HEK293 (cell line): ENCODE measurements around the gene ANO6.

ENCODE experiments used
- CTCF ChIA-PET: fragments of 350-600 bp; formaldehyde crosslinking; extraction: SDS; loops from one replicate; lab custom pipeline; 2021; ENCODE audit warnings: antibody characterized with exemption; lab: Yijun Ruan, JAX
- POLR2A ChIA-PET: fragments of 300-600 bp; formaldehyde crosslinking; extraction: SDS; loops from one replicate; lab custom pipeline; 2020; ENCODE audit warnings: antibody characterized with exemption, inconsistent platforms; lab: Yijun Ruan, JAX
- H3K27ac ChIP-seq: fragments of 200-500 bp; sonication (Bioruptor generic); 2 replicates; pipeline ENCODE4 v1.5.1; 2014; ENCODE audit warnings: low read depth, low read length, control low read depth, inconsistent platforms; ENCODE audit errors: extremely low read depth
- H3K36me3 ChIP-seq, 2 experiments: fragments of 200-500 bp in 1 of 2; sonication (Bioruptor generic) in 1 of 2; 1 replicate in 1 of 2; 2 replicates in 1 of 2; pipeline ENCODE4 v1.5.1; 2014 to 2017; ENCODE audit warnings: inconsistent platforms in 2 of 2, low read length in 2 of 2; ENCODE audit not compliant: control insufficient read depth in 2 of 2, insufficient read depth in 1 of 2
- H3K4me1 ChIP-seq: fragments of 200-500 bp; sonication (Bioruptor generic); 2 replicates; pipeline ENCODE4 v1.5.1; 2014; ENCODE audit warnings: mild to moderate bottlenecking, low read length, inconsistent platforms; ENCODE audit not compliant: control insufficient read depth, insufficient read depth
- H3K4me3 ChIP-seq: 2 replicates; pipeline ENCODE4 v1.5.1; 2011; ENCODE audit warnings: low read depth, mild to moderate bottlenecking, control low read depth, low read length, moderate library complexity
- H3K9me3 ChIP-seq: fragments of 200-500 bp; sonication (Bioruptor generic); 2 replicates; pipeline ENCODE4 v1.5.1; 2014; ENCODE audit warnings: low read depth, low read length, inconsistent platforms; ENCODE audit not compliant: control insufficient read depth, insufficient read depth
- EGR2 ChIP-seq: fragments of 450-650 bp; formaldehyde crosslinking; IDR thresholded peaks from 2 replicates; pipeline ENCODE4 v1.5.1; 2016; ENCODE audit warnings: low read depth, missing biosample characterization, missing genetic modification characterization
- GFI1B ChIP-seq: fragments of 450-650 bp; formaldehyde crosslinking; IDR thresholded peaks from 2 replicates; pipeline ENCODE4 v1.5.1; 2016; ENCODE audit warnings: missing biosample characterization, missing genetic modification characterization
- ZEB2 ChIP-seq: fragments of 450-650 bp; formaldehyde crosslinking; IDR thresholded peaks from 2 replicates; pipeline ENCODE4 v1.5.1; 2016; ENCODE audit warnings: missing biosample characterization, missing genetic modification characterization
- ZIC2 ChIP-seq: fragments of 450-650 bp; formaldehyde crosslinking; IDR thresholded peaks from 2 replicates; pipeline ENCODE4 v1.5.1; 2016; ENCODE audit warnings: missing biosample characterization, missing genetic modification characterization
- ZNF138 ChIP-seq: fragments of 450-650 bp; formaldehyde crosslinking; IDR thresholded peaks from 2 replicates; pipeline ENCODE4 v1.5.1; 2016; ENCODE audit warnings: missing biosample characterization, missing genetic modification characterization, borderline replicate concordance
- ZNF146 ChIP-seq: fragments of 450-650 bp; formaldehyde crosslinking; IDR thresholded peaks from 2 replicates; pipeline ENCODE4 v1.5.1; 2016; ENCODE audit warnings: missing biosample characterization, missing genetic modification characterization
- ZNF202 ChIP-seq: fragments of 450-650 bp; formaldehyde crosslinking; IDR thresholded peaks from 2 replicates; pipeline ENCODE4 v1.5.1; 2016; ENCODE audit warnings: missing biosample characterization, missing genetic modification characterization, borderline replicate concordance
- ZNF223 ChIP-seq: fragments of 450-650 bp; formaldehyde crosslinking; IDR thresholded peaks from 2 replicates; pipeline ENCODE4 v1.5.1; 2016; ENCODE audit warnings: missing biosample characterization, missing genetic modification characterization
- ZNF274 ChIP-seq, 2 experiments: fragments of 200-500 bp in 1 of 2; fragments of 450-650 bp in 1 of 2; sonication (Bioruptor generic) in 1 of 2; formaldehyde crosslinking in 1 of 2; IDR thresholded peaks; 2 replicates each; pipeline versions ENCODE4 v1.5.1 to v1.6.1; 2014 to 2016; ENCODE audit warnings: borderline replicate concordance in 1 of 2, inconsistent platforms in 1 of 2, low read length in 1 of 2, missing biosample characterization in 1 of 2, missing genetic modification characterization in 1 of 2
- ZNF335 ChIP-seq: fragments of 450-650 bp; formaldehyde crosslinking; conservative IDR thresholded peaks from 2 replicates; pipeline ENCODE4 v1.5.1; 2016; ENCODE audit warnings: missing biosample characterization, missing genetic modification characterization
- ZNF391 ChIP-seq: fragments of 450-650 bp; formaldehyde crosslinking; IDR thresholded peaks from 2 replicates; pipeline ENCODE4 v1.5.1; 2016; ENCODE audit warnings: low read depth, missing biosample characterization, missing genetic modification characterization, borderline replicate concordance
- ZNF394 ChIP-seq: fragments of 450-650 bp; formaldehyde crosslinking; IDR thresholded peaks from 2 replicates; pipeline ENCODE4 v1.5.1; 2016; ENCODE audit warnings: missing biosample characterization, missing genetic modification characterization, mild to moderate bottlenecking, moderate library complexity, borderline replicate concordance
- ZNF514 ChIP-seq: fragments of 450-650 bp; formaldehyde crosslinking; IDR thresholded peaks from 2 replicates; pipeline ENCODE4 v1.5.1; 2016; ENCODE audit warnings: missing biosample characterization, missing genetic modification characterization
- ZNF529 ChIP-seq: fragments of 450-650 bp; formaldehyde crosslinking; IDR thresholded peaks from 2 replicates; pipeline ENCODE4 v1.5.1; 2017; ENCODE audit warnings: missing genetic modification characterization, missing biosample characterization; ENCODE audit not compliant: insufficient replicate concordance
- ZNF596 ChIP-seq: fragments of 450-650 bp; IDR thresholded peaks from 2 replicates; pipeline ENCODE4 v1.5.0; 2018; ENCODE audit warnings: missing biosample characterization, mild to moderate bottlenecking, missing genetic modification characterization, moderate library complexity
- ZNF624 ChIP-seq: fragments of 450-650 bp; formaldehyde crosslinking; IDR thresholded peaks from 2 replicates; pipeline ENCODE4 v1.5.1; 2017; ENCODE audit warnings: missing biosample characterization, missing genetic modification characterization
- ZNF660 ChIP-seq: fragments of 450-650 bp; IDR thresholded peaks from 2 replicates; pipeline ENCODE4 v1.5.1; 2018; ENCODE audit warnings: missing biosample characterization, mild to moderate bottlenecking, missing genetic modification characterization
- ZNF701 ChIP-seq: fragments of 450-650 bp; formaldehyde crosslinking; IDR thresholded peaks from 2 replicates; pipeline ENCODE4 v1.5.1; 2016; ENCODE audit warnings: missing biosample characterization, missing genetic modification characterization
- ZNF707 ChIP-seq: fragments of 450-650 bp; formaldehyde crosslinking; IDR thresholded peaks from 2 replicates; pipeline ENCODE4 v1.5.1; 2016; ENCODE audit warnings: missing biosample characterization, missing genetic modification characterization
- ZNF785 ChIP-seq: fragments of 450-650 bp; formaldehyde crosslinking; IDR thresholded peaks from 2 replicates; pipeline ENCODE4 v1.5.1; 2016; ENCODE audit warnings: missing biosample characterization, missing genetic modification characterization
- ZSCAN30 ChIP-seq: fragments of 450-650 bp; IDR thresholded peaks from 2 replicates; pipeline ENCODE4 v1.5.1; 2018; ENCODE audit warnings: missing biosample characterization, mild to moderate bottlenecking, missing genetic modification characterization, moderate library complexity
- TF ChIP-seq, protein P1 (sequence below): fragments of 450-650 bp; formaldehyde crosslinking; IDR thresholded peaks from 2 replicates; pipeline ENCODE4 v1.5.1; 2016; ENCODE audit warnings: missing biosample characterization, missing genetic modification characterization
- TF ChIP-seq, protein P2 (sequence below): fragments of 450-650 bp; formaldehyde crosslinking; IDR thresholded peaks from 2 replicates; pipeline ENCODE4 v1.5.1; 2017; ENCODE audit warnings: missing biosample characterization, missing genetic modification characterization
- TF ChIP-seq, protein P3 (sequence below): fragments of 450-650 bp; formaldehyde crosslinking; IDR thresholded peaks from 2 replicates; pipeline ENCODE4 v1.5.0; 2017; ENCODE audit warnings: missing biosample characterization, missing genetic modification characterization, borderline replicate concordance

The ANO6 gene

DNA sequence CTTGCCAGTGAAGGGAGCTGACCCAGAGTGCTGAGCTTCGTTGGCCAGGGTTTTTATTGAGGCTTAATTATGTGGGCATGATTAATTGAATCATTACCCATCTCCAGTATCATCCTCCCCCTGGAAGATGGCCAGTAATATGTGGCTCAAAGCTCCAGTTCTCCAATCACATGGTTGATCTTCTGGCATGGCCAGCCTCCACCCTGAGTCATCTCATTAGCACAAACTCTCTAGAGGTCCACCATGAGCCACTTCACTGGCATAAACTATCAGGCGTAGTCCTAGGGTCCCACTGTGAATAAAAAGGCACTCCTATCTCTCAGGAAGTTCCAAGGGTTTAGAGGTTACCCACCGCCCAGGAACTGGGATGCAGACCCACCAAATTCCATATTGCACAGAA lies 135.0 kb downstream of the ANO6 start:
- H3K4me3 ChIP-seq, result no peak overlapping the region
- TF ChIP-seq ZNF202 (tag by site-specific recombination) (no peak), ZNF660 (tag by site-specific recombination) (no peak), ZNF138 (tag by site-specific recombination) (no peak), ZNF335 (tag by site-specific recombination) (no peak), ZNF596 (tag by site-specific recombination) (no peak), ZNF624 (tag by site-specific recombination) (no peak), ZNF146 (tag by site-specific recombination) (no peak), ZNF274 (IDR thresholded peaks at IDR 0.05; ENCODE audit: low read length) (no peak), ZNF274 (tag by site-specific recombination; IDR thresholded peaks at IDR 0.05; ENCODE audit: borderline replicate concordance) (no peak), ZNF529 (tag by site-specific recombination) (no peak), ZNF223 (tag by site-specific recombination) (no peak), ZSCAN30 (no peak), GFI1B (no peak), ZNF391 (tag by site-specific recombination) (no peak), ZNF514 (no peak)
- TF ChIP-seq, protein P1, sequence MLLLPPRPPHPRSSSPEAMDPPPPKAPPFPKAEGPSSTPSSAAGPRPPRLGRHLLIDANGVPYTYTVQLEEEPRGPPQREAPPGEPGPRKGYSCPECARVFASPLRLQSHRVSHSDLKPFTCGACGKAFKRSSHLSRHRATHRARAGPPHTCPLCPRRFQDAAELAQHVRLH (tag by site-specific recombination), result no peak
- ChIA-PET POLR2A (no interaction called here), CTCF (no interaction called here)
- H3K27ac ChIP-seq, result no peak overlapping the region
- H3K36me3 ChIP-seq, result peaks cover 0 to 24% of the 10 kb centered on the region in 2 experiments; a peak in 2 of 3 replicates
- H3K4me1 ChIP-seq, result peaks cover 9% of the 10 kb centered on the region
- H3K9me3 ChIP-seq, result no peaks in the 10 kb centered on the region

DNA sequence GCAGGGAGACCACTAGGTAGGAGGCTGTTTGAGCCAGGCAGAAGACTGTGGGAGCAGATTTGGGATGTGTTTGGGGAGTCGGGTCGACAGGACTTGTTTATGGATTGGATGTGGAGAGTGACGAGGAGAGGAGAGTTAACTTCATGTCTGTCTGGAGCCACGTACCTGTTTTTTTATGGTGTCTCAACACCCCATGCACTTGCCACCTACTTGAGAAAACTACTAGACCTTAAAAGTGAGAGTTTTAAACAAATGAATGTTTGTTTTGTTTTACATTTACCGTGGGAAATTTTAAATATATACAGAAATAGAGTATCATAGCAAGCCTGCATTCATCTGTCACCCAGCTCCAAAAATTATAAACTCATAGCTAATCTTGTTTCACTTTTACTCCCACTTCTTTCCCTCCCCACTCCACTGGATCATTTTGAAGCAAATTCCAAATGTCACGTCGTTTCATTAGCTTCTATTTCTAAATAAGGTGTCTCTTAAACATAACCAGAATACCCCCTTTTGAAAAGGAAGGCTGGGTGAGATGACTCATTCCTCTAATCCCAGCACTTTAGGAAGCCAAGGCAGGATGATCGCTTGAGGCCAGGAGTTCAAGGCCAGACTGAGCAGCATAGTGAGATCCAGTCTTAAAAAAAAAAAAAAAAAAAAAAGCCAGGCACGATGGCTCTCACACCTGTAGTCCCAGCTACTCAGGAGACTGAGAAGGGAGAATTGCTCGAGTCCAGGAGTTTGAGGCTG lies 136.2 kb downstream of the ANO6 start:
- Histone ChIP-seq H3K9me3 (no peaks in the 10 kb centered on the region), H3K27ac (no peak overlapping the region), H3K4me3 (no peak overlapping the region), H3K4me1 (peaks cover 9% of the 10 kb centered on the region), H3K36me3 (peaks cover 0 to 21% of the 10 kb centered on the region in 2 experiments; a peak in 2 of 3 replicates)
- ChIA-PET POLR2A (interaction anchor here (0.6 kb wide), 1 partner anchor 515 kb away, joined by 3 read pairs; no protein-coding TSS in a partner anchor), CTCF (interaction anchor here (0.6 kb wide), 1 partner anchor 136 kb away, joined by 7 read pairs; the partner anchor contains the start of gene ANO6)
- TF ChIP-seq ZNF701 (tag by site-specific recombination) (no peak), EGR2 (tag by site-specific recombination) (no peak), ZIC2 (tag by site-specific recombination) (no peak), ZNF394 (tag by site-specific recombination) (no peak), ZNF335 (tag by site-specific recombination) (no peak), ZNF785 (no peak), ZNF624 (tag by site-specific recombination) (no peak), ZNF707 (tag by site-specific recombination) (no peak), ZEB2 (no peak)
- TF ChIP-seq, protein P2, sequence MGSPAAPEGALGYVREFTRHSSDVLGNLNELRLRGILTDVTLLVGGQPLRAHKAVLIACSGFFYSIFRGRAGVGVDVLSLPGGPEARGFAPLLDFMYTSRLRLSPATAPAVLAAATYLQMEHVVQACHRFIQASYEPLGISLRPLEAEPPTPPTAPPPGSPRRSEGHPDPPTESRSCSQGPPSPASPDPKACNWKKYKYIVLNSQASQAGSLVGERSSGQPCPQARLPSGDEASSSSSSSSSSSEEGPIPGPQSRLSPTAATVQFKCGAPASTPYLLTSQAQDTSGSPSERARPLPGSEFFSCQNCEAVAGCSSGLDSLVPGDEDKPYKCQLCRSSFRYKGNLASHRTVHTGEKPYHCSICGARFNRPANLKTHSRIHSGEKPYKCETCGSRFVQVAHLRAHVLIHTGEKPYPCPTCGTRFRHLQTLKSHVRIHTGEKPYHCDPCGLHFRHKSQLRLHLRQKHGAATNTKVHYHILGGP (tag by site-specific recombination), result no peak
- TF ChIP-seq, protein P3, sequence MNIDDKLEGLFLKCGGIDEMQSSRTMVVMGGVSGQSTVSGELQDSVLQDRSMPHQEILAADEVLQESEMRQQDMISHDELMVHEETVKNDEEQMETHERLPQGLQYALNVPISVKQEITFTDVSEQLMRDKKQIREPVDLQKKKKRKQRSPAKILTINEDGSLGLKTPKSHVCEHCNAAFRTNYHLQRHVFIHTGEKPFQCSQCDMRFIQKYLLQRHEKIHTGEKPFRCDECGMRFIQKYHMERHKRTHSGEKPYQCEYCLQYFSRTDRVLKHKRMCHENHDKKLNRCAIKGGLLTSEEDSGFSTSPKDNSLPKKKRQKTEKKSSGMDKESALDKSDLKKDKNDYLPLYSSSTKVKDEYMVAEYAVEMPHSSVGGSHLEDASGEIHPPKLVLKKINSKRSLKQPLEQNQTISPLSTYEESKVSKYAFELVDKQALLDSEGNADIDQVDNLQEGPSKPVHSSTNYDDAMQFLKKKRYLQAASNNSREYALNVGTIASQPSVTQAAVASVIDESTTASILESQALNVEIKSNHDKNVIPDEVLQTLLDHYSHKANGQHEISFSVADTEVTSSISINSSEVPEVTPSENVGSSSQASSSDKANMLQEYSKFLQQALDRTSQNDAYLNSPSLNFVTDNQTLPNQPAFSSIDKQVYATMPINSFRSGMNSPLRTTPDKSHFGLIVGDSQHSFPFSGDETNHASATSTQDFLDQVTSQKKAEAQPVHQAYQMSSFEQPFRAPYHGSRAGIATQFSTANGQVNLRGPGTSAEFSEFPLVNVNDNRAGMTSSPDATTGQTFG (tag by site-specific recombination), result no peak
